Peyer's patch (tissue), 4 donors: Measurements from ENCODE around the gene DNAI1. TPM values are rescaled to one million over a fixed set of nuclear protein-coding genes. Genes with fewer than 3 reads are reported as not detected.
A peak's percentile ranks its signal among the peaks of the same experiment; 100 is the strongest.
"Not testable (repeated sequence)": the region's sequence is repeated elsewhere in the genome, so short reads cannot be mapped to it uniquely, and the experiment has no call there.

Experiments used
- DNase-seq, 3 donors: peaks; one replicate each; pipeline ENCODE4 v3.0.0-alpha.2; 2017 to 2019
- H3K27ac ChIP-seq, 4 donors: fragments of 200-600 bp; sonication (generic); one replicate each; pipeline ENCODE4 v1.5.1; 2016 to 2019
- H3K27me3 ChIP-seq, 2 donors: fragments of 200-600 bp; sonication (generic); one replicate each; pipeline ENCODE4 v1.5.1; 2019
- H3K36me3 ChIP-seq, 3 donors: fragments of 200-600 bp; sonication (generic); one replicate each; pipeline ENCODE4 v1.5.1; 2016 to 2019
- H3K4me1 ChIP-seq, 4 donors: fragments of 200-600 bp; sonication (generic); one replicate each; pipeline ENCODE4 v1.5.1; 2016 to 2019
- H3K4me3 ChIP-seq, 4 donors: fragments of 200-600 bp; sonication (generic); 1 replicate in 3 of 4; 2 replicates in 1 of 4; pipeline ENCODE4 v1.5.1; 2016 to 2019; ENCODE audit warnings: mild to moderate bottlenecking in 1 of 4
- H3K9me3 ChIP-seq, 4 donors: fragments of 200-600 bp; sonication (generic); one replicate each; pipeline ENCODE4 v1.5.1; 2016 to 2019; ENCODE audit warnings: mild to moderate bottlenecking in 1 of 4
- CTCF ChIP-seq, 6 experiments: fragments of 450-650 bp in 4 of 6; fragments of 200-600 bp in 2 of 6; sonication (generic) in 1 of 6; IDR thresholded peaks; one replicate each; pipeline ENCODE4 v1.5.1; 2017 to 2019; ENCODE audit warnings: antibody characterized with exemption in 6 of 6, mild to moderate bottlenecking in 3 of 6, moderate library complexity in 1 of 6
- POLR2A ChIP-seq, 2 donors: fragments of 450-650 bp; IDR thresholded peaks; one replicate each; pipeline ENCODE4 v1.5.1; 2017; ENCODE audit warnings: antibody characterized with exemption in 2 of 2, mild to moderate bottlenecking in 2 of 2, moderate library complexity in 2 of 2
- total RNA-seq, 4 donors: library from RNA; depleted of rRNA; stranded (reverse); fragments of >200 nt; gene quantifications; one replicate each; pipeline ENCODE4 v1.1.0, GENCODE V29; 2016

DNAI1 gene
- total RNA-seq, 4 donors from 2014 or later: not detected

DNA sequence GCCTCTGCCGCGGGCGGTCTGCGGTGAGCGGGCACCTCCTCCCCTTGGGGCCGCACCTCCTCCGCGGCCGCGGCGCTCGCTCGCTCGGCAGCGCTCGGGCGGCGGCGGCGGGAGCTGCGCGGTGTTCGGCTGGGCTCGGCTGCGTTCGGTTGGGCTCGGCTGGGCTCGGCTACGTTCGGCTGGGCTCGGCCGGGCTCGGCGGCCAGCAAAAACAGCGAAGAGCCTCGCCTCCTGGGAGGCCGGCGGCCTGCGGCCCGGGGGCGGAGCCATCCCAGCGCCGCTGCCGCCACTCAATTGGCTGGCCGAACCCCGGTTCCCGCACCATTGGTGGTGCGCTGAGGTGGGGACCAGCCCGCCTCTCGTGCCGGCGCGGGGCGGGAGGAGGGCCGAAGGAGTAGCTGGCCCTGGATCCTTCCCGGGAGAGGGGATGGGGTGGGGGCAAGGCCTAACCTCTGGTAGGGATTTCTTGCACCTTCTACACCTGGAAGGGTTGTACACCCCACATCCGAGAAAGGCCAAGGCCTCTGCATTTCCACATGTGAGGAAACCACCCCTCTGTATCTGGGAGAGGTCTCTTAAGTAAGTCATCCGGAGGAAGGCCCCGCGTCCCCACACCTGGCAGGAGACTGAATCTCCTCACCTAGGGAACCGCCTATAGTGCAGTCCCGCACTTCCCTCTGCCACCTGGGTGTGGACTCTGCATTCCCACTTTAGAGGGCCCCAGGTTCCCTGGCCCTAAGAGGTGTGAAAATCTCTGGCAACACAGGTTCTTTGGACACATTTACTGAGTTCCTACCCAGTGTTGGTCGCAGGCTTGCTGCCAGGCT, 64.6 kb downstream of the DNAI1 start, which contains the start of gene ENHO:
ENHO (minus strand) TSS at position 20 of the 827 bp plus-strand sequence. CDS start 1,295 bp downstream, outside the sequence.
- peak; percentile 72 to 96 (median 93) for DNase-seq
- no peaks in the 10 kb centered on the region for H3K36me3 ChIP-seq
- peak within 1 kb of the TSS in 3 of 4 donors; percentile 3 to 27 (median 17) for H3K27ac ChIP-seq
- H3K4me3 ChIP-seq: peak within 1 kb of the TSS; percentile 35 to 64 (median 50)
- TF ChIP-seq POLR2A (IDR thresholded peaks at IDR 0.05) (no peak), CTCF (IDR thresholded peaks at IDR 0.05) (peak in 1 of 6 experiments; percentile 35)
- no peaks in the 10 kb centered on the region for H3K9me3 ChIP-seq
- peaks cover 0 to 12% (median 5%) of the 10 kb centered on the region in 4 donors for H3K4me1 ChIP-seq
- no peaks in the 10 kb centered on the region for H3K27me3 ChIP-seq

- no peak for DNase-seq
- Histone ChIP-seq H3K27ac (no peak overlapping the region), H3K4me3 (no peak overlapping the region), H3K27me3 (no peaks in the 10 kb centered on the region), H3K4me1 (peaks cover 0 to 12% (median 5%) of the 10 kb centered on the region in 4 donors), H3K9me3 (no peaks in the 10 kb centered on the region), H3K36me3 (no peaks in the 10 kb centered on the region)
- TF ChIP-seq CTCF (IDR thresholded peaks at IDR 0.05) (no peak), POLR2A (IDR thresholded peaks at IDR 0.05) (no peak)
These were observed 65.7 kb downstream of the DNAI1 start for GRCh38 chr9:34524349-34524748.

DNA sequence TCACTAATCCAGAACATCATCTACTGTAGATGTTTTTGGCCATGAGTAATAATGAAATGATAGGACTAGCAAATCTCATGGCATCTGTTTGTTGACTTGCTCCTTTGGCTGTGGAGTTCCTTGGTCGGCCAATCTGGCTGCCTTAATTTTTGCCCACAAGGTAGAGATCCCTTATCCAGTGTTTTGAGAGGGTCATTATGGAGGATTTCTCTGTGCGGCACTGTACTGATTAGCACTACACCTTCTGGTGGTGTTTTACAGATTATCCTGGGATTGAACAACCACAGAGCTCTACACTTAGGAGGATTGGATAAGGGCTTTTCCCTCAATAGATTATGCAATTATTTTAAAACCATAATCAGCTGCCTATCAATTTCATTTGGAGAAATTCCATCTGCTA, 67.4 kb downstream of the DNAI1 start:
- no peaks in the 10 kb centered on the region for H3K9me3 ChIP-seq
- H3K4me3 ChIP-seq: no peak overlapping the region
- H3K27me3 ChIP-seq: no peaks in the 10 kb centered on the region
- no peak for DNase-seq
- H3K27ac ChIP-seq: no peak overlapping the region
- no peak for TF ChIP-seq CTCF (IDR thresholded peaks at IDR 0.05)
- no peak for TF ChIP-seq POLR2A (IDR thresholded peaks at IDR 0.05)
- no peaks in the 10 kb centered on the region for H3K36me3 ChIP-seq
- H3K4me1 ChIP-seq: peaks cover 0 to 12% (median 5%) of the 10 kb centered on the region in 4 donors

DNA sequence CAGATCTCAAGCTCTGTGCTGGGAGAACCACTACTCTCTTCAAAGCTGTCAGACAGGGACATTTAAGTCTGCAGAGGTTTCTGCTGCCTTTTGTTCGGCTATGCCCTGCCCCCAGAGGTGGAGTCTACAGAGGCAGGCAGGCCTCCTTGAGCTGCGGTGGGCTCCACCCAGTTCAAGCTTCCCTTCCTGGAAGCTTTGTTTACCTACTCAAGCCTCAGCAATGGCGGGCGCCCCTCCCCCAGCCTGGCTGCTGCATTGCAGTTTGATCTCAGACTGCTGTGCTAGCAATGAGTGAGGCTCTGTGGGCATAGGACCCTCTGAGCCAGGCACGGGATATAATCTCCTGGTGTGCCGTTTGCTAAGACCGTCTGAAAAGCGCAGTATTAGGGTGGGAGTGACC, 73.4 kb downstream of the DNAI1 start:
- H3K9me3 ChIP-seq, H3K4me3 ChIP-seq, H3K36me3 ChIP-seq, H3K27me3 ChIP-seq, DNase-seq, H3K27ac ChIP-seq, H3K4me1 ChIP-seq: not testable (repeated sequence)

- H3K36me3 ChIP-seq: no peaks in the 10 kb centered on the region
- peaks cover 0 to 2% (median 0%) of the 10 kb centered on the region in 4 donors for H3K9me3 ChIP-seq
- TF ChIP-seq CTCF (IDR thresholded peaks at IDR 0.05): no peak
- no peak for TF ChIP-seq POLR2A (IDR thresholded peaks at IDR 0.05)
- no peaks in the 10 kb centered on the region for H3K27me3 ChIP-seq
- H3K27ac ChIP-seq: no peak overlapping the region
- DNase-seq: no peak
- H3K4me3 ChIP-seq: no peak overlapping the region
- no peaks in the 10 kb centered on the region for H3K4me1 ChIP-seq
These were observed 78.1 kb downstream of the DNAI1 start for GRCh38 chr9:34536685-34537084.

GRCh38 chr9:34540827-34541226, 82.2 kb downstream of the DNAI1 start:
- no peaks in the 10 kb centered on the region for H3K27me3 ChIP-seq
- H3K4me1 ChIP-seq: no peaks in the 10 kb centered on the region
- H3K4me3 ChIP-seq: no peak overlapping the region
- DNase-seq: no peak
- H3K9me3 ChIP-seq: no peaks in the 10 kb centered on the region
- H3K27ac ChIP-seq: no peak overlapping the region
- no peaks in the 10 kb centered on the region for H3K36me3 ChIP-seq
- no peak for TF ChIP-seq POLR2A (IDR thresholded peaks at IDR 0.05)
- TF ChIP-seq CTCF (IDR thresholded peaks at IDR 0.05): no peak
